WTC11 (cell line): ENCODE results near the gene MORN2. TPM values are rescaled to one million over a fixed set of nuclear protein-coding genes. Genes with fewer than 3 reads are reported as not detected.

Experiments used
- ATAC-seq: fragments of 200-7000 bp; cut with Tn5 transposase; 2 replicates; pipeline ENCODE4 v1.10.0; 2021; ENCODE audit warnings: mild to moderate bottlenecking, moderate library complexity
- CTCF ChIA-PET: fragments of 300-600 bp; sonication (Branson Sonifier 250); formaldehyde crosslinking; loops from one replicate; lab custom pipeline; 2021; ENCODE audit warnings: antibody characterized with exemption; lab: Charles Lee
- POLR2A ChIA-PET: fragments of 350-600 bp; sonication (Branson Sonifier 250); formaldehyde crosslinking; loops from one replicate; lab custom pipeline; 2021; ENCODE audit warnings: antibody characterized with exemption; lab: Charles Lee
- DNase-seq: peaks from one replicate; pipeline ENCODE4 v3.0.0; 2021; ENCODE audit warnings: low spot score
- H3K27ac Mint-ChIP-seq: 2 replicates; pipeline ENCODE4 v1.8.0; 2021; ENCODE audit warnings: mixed read lengths
- H3K27me3 Mint-ChIP-seq: 2 replicates; pipeline ENCODE4 v1.8.0; 2021; ENCODE audit warnings: low read depth, mild to moderate bottlenecking, moderate library complexity, mixed read lengths
- H3K36me3 Mint-ChIP-seq: 2 replicates; pipeline ENCODE4 v1.8.0; 2021; ENCODE audit warnings: mixed read lengths
- H3K4me1 Mint-ChIP-seq: 2 replicates; pipeline ENCODE4 v1.8.0; 2022; ENCODE audit warnings: mixed read lengths
- H3K4me3 Mint-ChIP-seq: 2 replicates; pipeline ENCODE4 v1.8.0; 2021; ENCODE audit warnings: mild to moderate bottlenecking, moderate library complexity, mixed read lengths
- H3K9me3 Mint-ChIP-seq: 2 replicates; pipeline ENCODE4 v1.8.0; 2021; ENCODE audit warnings: mixed read lengths
- AFF4 ChIP-seq: sonication (generic); formaldehyde crosslinking; IDR thresholded peaks from 2 replicates; pipeline ENCODE4 v1.8.1; 2023; ENCODE audit warnings: mild to moderate bottlenecking, missing genetic modification reagents, borderline replicate concordance
- ATF3 ChIP-seq: sonication (generic); formaldehyde crosslinking; conservative IDR thresholded peaks from 2 replicates; pipeline ENCODE4 v1.8.1; 2022; ENCODE audit warnings: mild to moderate bottlenecking, missing genetic modification reagents
- CBFB ChIP-seq: sonication (generic); formaldehyde crosslinking; IDR thresholded peaks from 2 replicates; pipeline ENCODE4 v1.8.1; 2022; ENCODE audit warnings: mild to moderate bottlenecking, low read depth, missing genetic modification reagents
- CREM ChIP-seq: sonication (generic); formaldehyde crosslinking; IDR thresholded peaks from 2 replicates; pipeline ENCODE4 v1.8.1; 2022; ENCODE audit warnings: mild to moderate bottlenecking, missing genetic modification reagents, moderate library complexity
- EMX1 ChIP-seq: fragments of 250-450 bp; sonication (Bioruptor Pico); IDR thresholded peaks from 2 replicates; pipeline ENCODE4 v1.8.0; 2021; ENCODE audit warnings: mild to moderate bottlenecking
- ERG ChIP-seq: fragments of 250-450 bp; sonication (Bioruptor Pico); IDR thresholded peaks from 2 replicates; pipeline ENCODE4 v1.8.0; 2021; ENCODE audit warnings: mild to moderate bottlenecking
- ESRRA ChIP-seq: sonication (generic); formaldehyde crosslinking; IDR thresholded peaks from 2 replicates; pipeline ENCODE4 v1.8.1; 2022; ENCODE audit warnings: mild to moderate bottlenecking, missing genetic modification reagents, borderline replicate concordance
- ETV6 ChIP-seq: sonication (generic); formaldehyde crosslinking; IDR thresholded peaks from 2 replicates; pipeline ENCODE4 v1.8.1; 2022; ENCODE audit warnings: mild to moderate bottlenecking, missing genetic modification reagents
- MLX ChIP-seq: sonication (generic); formaldehyde crosslinking; IDR thresholded peaks from 2 replicates; pipeline ENCODE4 v1.8.1; 2023; ENCODE audit warnings: mild to moderate bottlenecking, missing genetic modification reagents, moderate library complexity
- NFE2L1 ChIP-seq: sonication (generic); formaldehyde crosslinking; IDR thresholded peaks from 2 replicates; pipeline ENCODE4 v1.8.1; 2023; ENCODE audit warnings: missing genetic modification reagents
- NR1H2 ChIP-seq: sonication (generic); formaldehyde crosslinking; IDR thresholded peaks from 2 replicates; pipeline ENCODE4 v1.9.0; 2021; ENCODE audit warnings: mild to moderate bottlenecking, moderate library complexity, missing genetic modification reagents
- PRDM15 ChIP-seq: sonication (generic); formaldehyde crosslinking; IDR thresholded peaks from 2 replicates; pipeline ENCODE4 v1.8.0; 2022; ENCODE audit warnings: missing genetic modification reagents
- SMAD4 ChIP-seq: sonication (generic); formaldehyde crosslinking; IDR thresholded peaks from 2 replicates; pipeline ENCODE4 v1.8.0; 2022; ENCODE audit warnings: mild to moderate bottlenecking, missing genetic modification reagents
- SOX15 ChIP-seq: fragments of 250-450 bp; sonication (Bioruptor Pico); IDR thresholded peaks from 2 replicates; pipeline ENCODE4 v1.9.0; 2021; ENCODE audit warnings: mild to moderate bottlenecking
- STAT6 ChIP-seq: sonication (generic); formaldehyde crosslinking; conservative IDR thresholded peaks from 2 replicates; pipeline ENCODE4 v1.8.1; 2023; ENCODE audit warnings: mild to moderate bottlenecking, low read depth, missing genetic modification reagents, moderate library complexity
- ZNF317 ChIP-seq: sonication (generic); formaldehyde crosslinking; IDR thresholded peaks from 2 replicates; pipeline ENCODE4 v1.8.1; 2023; ENCODE audit warnings: low read depth, mild to moderate bottlenecking, moderate library complexity, missing genetic modification reagents, borderline replicate concordance
- ZNF532 ChIP-seq: fragments of 250-450 bp; sonication (Bioruptor Pico); IDR thresholded peaks from 2 replicates; pipeline ENCODE4 v1.9.0; 2021; ENCODE audit warnings: mild to moderate bottlenecking, borderline replicate concordance
- ZSCAN18 ChIP-seq: fragments of 250-450 bp; sonication (Bioruptor Pico); IDR thresholded peaks from 2 replicates; pipeline ENCODE4 v2.1.2; 2022; ENCODE audit warnings: mild to moderate bottlenecking, moderate library complexity
- total RNA-seq: library from RNA; stranded (reverse); gene quantifications from 3 replicates; pipeline ENCODE4 v1.2.3, GENCODE V29; 2021

Gene MORN2
- total RNA-seq, 1 experiment from 2014 or later, result 5.9 TPM

GRCh38 chr2:38875227-38875575 lies 575 bp upstream of the MORN2 start:
- no peak for TF ChIP-seq ZSCAN18
- TF ChIP-seq CBFB (CRISPR knock-in tag), result no peak
- no peak for TF ChIP-seq AFF4 (CRISPR knock-in tag)
- no peak for TF ChIP-seq NFE2L1 (CRISPR knock-in tag)
- TF ChIP-seq ERG, result no peak
- no peak for TF ChIP-seq SMAD4 (CRISPR knock-in tag)
- TF ChIP-seq ATF3 (CRISPR knock-in tag), result no peak
- TF ChIP-seq NR1H2 (CRISPR knock-in tag), result no peak
- TF ChIP-seq STAT6 (CRISPR knock-in tag), result no peak
- TF ChIP-seq EMX1 (CRISPR knock-in tag), result no peak
- no peak for TF ChIP-seq ZNF532 (CRISPR knock-in tag)
- no peak for TF ChIP-seq CREM
- no peak for TF ChIP-seq ZNF317 (CRISPR knock-in tag)
- TF ChIP-seq SOX15 (CRISPR knock-in tag), result no peak
- no peak for TF ChIP-seq ETV6 (CRISPR knock-in tag)
- TF ChIP-seq PRDM15, result no peak
- TF ChIP-seq ESRRA (CRISPR knock-in tag), result no peak
- TF ChIP-seq MLX (CRISPR knock-in tag), result no peak
- Mint-ChIP-seq H3K4me3 (peak overlapping the region; percentile 87), H3K4me1 (peaks cover 14% of the 10 kb centered on the region), H3K27ac (peak overlapping the region; percentile 70), H3K27me3 (no peaks in the 10 kb centered on the region), H3K9me3 (peaks cover 13% of the 10 kb centered on the region), H3K36me3 (peaks cover 8% of the 10 kb centered on the region; the same call in 1 of the 2 replicates)
- no peak for DNase-seq
- peak; percentile 11; the same call in 1 of the 2 replicates for ATAC-seq
- CTCF ChIA-PET, result interaction anchor here (1.2 to 3.2 kb wide), 3 partner anchors 72 to 354 kb away, joined by 3 to 21 read pairs (median 4); no protein-coding TSS in a partner anchor
- POLR2A ChIA-PET, result interaction anchor here (0.9 to 2.0 kb wide), 2 partner anchors 124 to 246 kb away, joined by 3 to 11 read pairs; partner anchors contain the start of genes SOS1 and SRSF7
